Osteoblast (primary cell): Measurements from ENCODE around the gene DENND2A. TPM values are rescaled to one million over a fixed set of nuclear protein-coding genes. Genes with fewer than 3 reads are reported as not detected.

ENCODE experiments used
- DNase-seq: peaks from one replicate; pipeline ENCODE4 v3.0.0; 2011; ENCODE audit warnings: low spot score, mixed read lengths; ENCODE audit not compliant: insufficient read length; ENCODE audit errors: missing footprints
- H2AFZ ChIP-seq: 2 replicates; pipeline ENCODE4 v1.6.0; 2011; ENCODE audit warnings: mild to moderate bottlenecking, low read length
- H3K27ac ChIP-seq: 2 replicates; pipeline ENCODE4 v1.5.1; 2011; ENCODE audit warnings: mild to moderate bottlenecking, low read depth, low read length, moderate library complexity
- H3K27me3 ChIP-seq: 2 replicates; pipeline ENCODE4 v1.6.0; 2012; ENCODE audit warnings: mild to moderate bottlenecking, control low read depth, inconsistent platforms, low read length, moderate library complexity; ENCODE audit not compliant: insufficient read depth
- H3K36me3 ChIP-seq: 2 replicates; pipeline ENCODE4 v1.5.1; 2011; ENCODE audit warnings: mild to moderate bottlenecking, low read length, control low read depth, moderate library complexity; ENCODE audit not compliant: insufficient read depth
- H3K4me1 ChIP-seq: 2 replicates; pipeline ENCODE4 v1.5.1; 2011; ENCODE audit warnings: mild to moderate bottlenecking, low read length, control low read depth, moderate library complexity; ENCODE audit not compliant: insufficient read depth
- H3K4me2 ChIP-seq: 2 replicates; pipeline ENCODE4 v1.6.0; 2011; ENCODE audit warnings: mild to moderate bottlenecking, low read length; ENCODE audit not compliant: insufficient read depth
- H3K4me3 ChIP-seq: fragments of 200-600 bp; sonication (generic); 3 replicates; pipeline ENCODE4 v1.5.1; 2012; ENCODE audit warnings: mild to moderate bottlenecking, low read length, inconsistent platforms; ENCODE audit not compliant: insufficient read depth
- H3K79me2 ChIP-seq: 2 replicates; pipeline ENCODE4 v1.6.0; 2012; ENCODE audit warnings: mild to moderate bottlenecking, low read length, control low read depth, inconsistent platforms; ENCODE audit not compliant: insufficient read depth
- H3K9me3 ChIP-seq: 2 replicates; pipeline ENCODE4 v1.5.1; 2011; ENCODE audit warnings: low read depth, low read length, control low read depth
- H4K20me1 ChIP-seq: 2 replicates; pipeline ENCODE4 v1.6.0; 2012; ENCODE audit warnings: mild to moderate bottlenecking, low read length, control low read depth; ENCODE audit not compliant: insufficient read depth
- total RNA-seq: library from RNA; depleted of rRNA; stranded (reverse); fragments of >200 nt; gene quantifications from 2 replicates; pipeline ENCODE4 v1.2.3, GENCODE V29; 2012
- TF ChIP-seq, protein P1 (sequence below): IDR thresholded peaks from 2 replicates; pipeline ENCODE4 v1.5.1; 2011; ENCODE audit warnings: mild to moderate bottlenecking, low read depth, low read length, moderate library complexity; ENCODE audit errors: extremely low read depth

DENND2A gene, protein sequence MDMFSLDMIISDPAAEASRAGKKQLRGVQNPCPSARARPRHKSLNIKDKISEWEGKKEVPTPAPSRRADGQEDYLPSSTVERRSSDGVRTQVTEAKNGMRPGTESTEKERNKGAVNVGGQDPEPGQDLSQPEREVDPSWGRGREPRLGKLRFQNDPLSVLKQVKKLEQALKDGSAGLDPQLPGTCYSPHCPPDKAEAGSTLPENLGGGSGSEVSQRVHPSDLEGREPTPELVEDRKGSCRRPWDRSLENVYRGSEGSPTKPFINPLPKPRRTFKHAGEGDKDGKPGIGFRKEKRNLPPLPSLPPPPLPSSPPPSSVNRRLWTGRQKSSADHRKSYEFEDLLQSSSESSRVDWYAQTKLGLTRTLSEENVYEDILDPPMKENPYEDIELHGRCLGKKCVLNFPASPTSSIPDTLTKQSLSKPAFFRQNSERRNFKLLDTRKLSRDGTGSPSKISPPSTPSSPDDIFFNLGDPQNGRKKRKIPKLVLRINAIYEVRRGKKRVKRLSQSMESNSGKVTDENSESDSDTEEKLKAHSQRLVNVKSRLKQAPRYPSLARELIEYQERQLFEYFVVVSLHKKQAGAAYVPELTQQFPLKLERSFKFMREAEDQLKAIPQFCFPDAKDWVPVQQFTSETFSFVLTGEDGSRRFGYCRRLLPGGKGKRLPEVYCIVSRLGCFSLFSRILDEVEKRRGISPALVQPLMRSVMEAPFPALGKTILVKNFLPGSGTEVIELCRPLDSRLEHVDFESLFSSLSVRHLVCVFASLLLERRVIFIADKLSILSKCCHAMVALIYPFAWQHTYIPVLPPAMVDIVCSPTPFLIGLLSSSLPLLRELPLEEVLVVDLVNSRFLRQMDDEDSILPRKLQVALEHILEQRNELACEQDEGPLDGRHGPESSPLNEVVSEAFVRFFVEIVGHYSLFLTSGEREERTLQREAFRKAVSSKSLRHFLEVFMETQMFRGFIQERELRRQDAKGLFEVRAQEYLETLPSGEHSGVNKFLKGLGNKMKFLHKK
- total RNA-seq, result 0.36 and 0.59 TPM in 2 replicates

DNA sequence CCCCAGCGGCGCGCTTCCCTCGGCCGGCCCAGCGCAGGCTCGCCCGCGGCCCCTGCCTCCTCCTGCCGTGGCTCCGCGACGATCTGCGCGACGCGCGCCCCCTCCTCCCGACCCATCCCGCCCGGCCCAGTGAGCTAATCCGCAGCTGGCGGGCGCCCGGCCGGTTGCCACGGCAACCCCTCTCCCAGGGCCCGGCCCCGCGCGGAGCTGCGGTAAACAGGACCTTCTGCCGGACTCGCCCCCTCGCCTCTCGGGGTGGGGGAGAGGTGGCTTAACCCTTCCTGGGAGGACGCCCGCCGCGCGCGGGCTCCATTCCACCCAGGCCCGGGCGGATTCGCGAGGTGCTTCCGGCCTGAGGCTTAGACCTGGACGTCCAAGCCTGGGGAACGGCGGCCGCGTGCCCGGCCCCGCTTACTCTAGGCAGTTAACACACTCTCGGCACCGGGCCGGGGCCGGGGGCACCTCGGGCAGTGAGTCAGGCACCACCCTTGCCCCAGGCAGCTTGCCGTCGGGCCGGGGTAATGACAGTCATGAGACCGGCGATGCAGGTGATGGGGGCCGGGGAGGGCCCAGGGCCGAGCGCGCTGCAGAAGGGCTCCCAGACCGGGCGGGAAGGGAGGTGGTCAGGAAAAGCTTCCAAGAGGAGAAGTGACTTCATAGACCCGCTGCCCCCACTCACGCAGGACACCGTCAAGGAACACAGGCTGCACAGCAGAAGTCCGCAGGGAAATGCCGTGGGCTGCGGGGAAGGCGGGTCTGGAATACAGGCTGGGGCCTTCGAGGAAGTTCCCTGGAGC is at the start of gene DENND2A:
DENND2A (minus strand) TSS at position 87 of the 797 bp plus-strand sequence. CDS start 38,416 bp downstream, outside the sequence.
- no peak within 1 kb of the TSS for H3K27ac ChIP-seq
- peak; percentile 93 for DNase-seq

DNA sequence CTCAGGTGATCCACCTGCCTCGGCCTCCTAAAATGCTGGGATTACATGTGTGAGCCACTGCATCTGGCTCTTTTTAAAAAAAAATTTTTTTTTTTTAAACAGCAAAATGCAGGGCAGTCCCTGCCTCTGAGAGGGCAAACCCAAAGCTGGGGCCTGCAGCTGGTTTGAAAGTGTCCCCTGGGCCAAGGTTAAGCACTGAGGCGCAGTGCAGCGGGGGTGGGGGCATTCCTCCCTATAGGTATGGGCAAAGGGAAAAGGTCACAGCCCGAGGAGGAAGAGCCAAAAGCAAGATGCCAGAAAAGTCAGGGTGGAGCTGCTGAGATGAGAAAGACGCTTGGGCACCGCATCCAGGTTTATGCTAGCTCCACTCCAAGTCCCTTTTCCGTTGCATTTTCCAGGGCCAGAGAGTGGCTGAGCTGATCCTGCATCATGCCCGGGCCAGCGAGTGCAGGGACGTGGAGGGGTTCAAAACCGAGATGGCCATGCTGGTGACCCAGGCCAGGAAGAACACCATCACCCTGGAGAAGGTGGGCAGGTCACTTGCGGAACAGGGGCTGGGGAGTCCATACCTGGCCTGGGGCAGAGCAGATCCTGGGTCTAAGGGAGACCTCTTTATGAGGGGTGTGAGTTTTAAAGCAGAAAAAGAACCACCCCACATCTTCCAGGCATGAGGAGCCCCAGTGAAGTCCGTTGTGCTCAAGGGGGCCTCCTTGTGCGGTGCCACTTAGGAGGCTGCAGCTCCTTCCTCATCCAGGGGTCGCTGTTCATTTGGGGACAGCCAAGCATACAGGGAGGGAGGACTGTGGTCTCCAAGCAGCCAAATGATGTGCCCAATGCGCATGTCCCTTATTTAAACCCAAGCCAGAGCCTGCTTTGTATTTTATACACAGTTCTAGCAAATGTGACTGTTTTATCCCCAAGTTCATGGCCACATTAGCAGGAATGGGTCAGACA is 48.9 kb upstream of the DENND2A start:
- TF ChIP-seq, protein P1, sequence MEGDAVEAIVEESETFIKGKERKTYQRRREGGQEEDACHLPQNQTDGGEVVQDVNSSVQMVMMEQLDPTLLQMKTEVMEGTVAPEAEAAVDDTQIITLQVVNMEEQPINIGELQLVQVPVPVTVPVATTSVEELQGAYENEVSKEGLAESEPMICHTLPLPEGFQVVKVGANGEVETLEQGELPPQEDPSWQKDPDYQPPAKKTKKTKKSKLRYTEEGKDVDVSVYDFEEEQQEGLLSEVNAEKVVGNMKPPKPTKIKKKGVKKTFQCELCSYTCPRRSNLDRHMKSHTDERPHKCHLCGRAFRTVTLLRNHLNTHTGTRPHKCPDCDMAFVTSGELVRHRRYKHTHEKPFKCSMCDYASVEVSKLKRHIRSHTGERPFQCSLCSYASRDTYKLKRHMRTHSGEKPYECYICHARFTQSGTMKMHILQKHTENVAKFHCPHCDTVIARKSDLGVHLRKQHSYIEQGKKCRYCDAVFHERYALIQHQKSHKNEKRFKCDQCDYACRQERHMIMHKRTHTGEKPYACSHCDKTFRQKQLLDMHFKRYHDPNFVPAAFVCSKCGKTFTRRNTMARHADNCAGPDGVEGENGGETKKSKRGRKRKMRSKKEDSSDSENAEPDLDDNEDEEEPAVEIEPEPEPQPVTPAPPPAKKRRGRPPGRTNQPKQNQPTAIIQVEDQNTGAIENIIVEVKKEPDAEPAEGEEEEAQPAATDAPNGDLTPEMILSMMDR, result no peak
- Histone ChIP-seq H3K4me1 (no peaks in the 10 kb centered on the region), H2AFZ (no peak overlapping the region), H3K4me3 (no peak overlapping the region), H3K27ac (no peak overlapping the region), H3K79me2 (no peaks in the 10 kb centered on the region), H3K27me3 (no peaks in the 10 kb centered on the region), H4K20me1 (no peaks in the 10 kb centered on the region), H3K36me3 (peaks cover 4% of the 10 kb centered on the region), H3K4me2 (no peak overlapping the region), H3K9me3 (no peaks in the 10 kb centered on the region)
- no peak for DNase-seq

More for the DNA sequence above, at the start of gene DENND2A:
- Histone ChIP-seq H3K27me3 (peaks cover 40% of the 10 kb centered on the region), H3K79me2 (no peaks in the 10 kb centered on the region), H3K9me3 (no peaks in the 10 kb centered on the region), H3K4me3 (peak within 1 kb of the TSS; percentile 61), H2AFZ (no peak within 1 kb of the TSS), H3K36me3 (no peaks in the 10 kb centered on the region), H3K4me2 (peak within 1 kb of the TSS; percentile 74), H3K4me1 (peaks cover 8% of the 10 kb centered on the region), H4K20me1 (no peaks in the 10 kb centered on the region)
- TF ChIP-seq, protein P1, result no peak

DNA sequence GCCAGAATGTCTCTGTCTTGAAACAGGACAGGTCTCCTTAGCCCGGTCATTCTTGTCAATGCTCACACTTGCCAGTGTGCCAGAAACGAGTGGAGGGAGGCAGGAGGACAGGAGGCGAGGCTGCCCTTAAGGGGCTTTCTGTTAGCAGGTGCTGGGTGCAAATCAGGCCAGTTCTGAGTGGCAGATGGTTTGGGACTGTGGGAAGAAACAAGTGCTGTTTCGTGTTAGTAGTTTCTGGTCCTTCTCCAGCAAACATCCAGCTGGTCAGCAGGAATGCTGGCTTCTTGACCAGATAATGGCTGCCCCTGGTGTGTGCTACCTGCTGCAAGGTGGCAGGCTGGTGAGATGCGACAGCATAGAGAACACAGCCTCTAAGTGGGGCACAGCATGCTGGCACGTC is 47.7 kb upstream of the DENND2A start:
- Histone ChIP-seq H3K4me1 (no peaks in the 10 kb centered on the region), H3K27ac (no peak overlapping the region)

More for the DNA sequence above, 47.7 kb upstream of the DENND2A start:
- no peaks in the 10 kb centered on the region for H4K20me1 ChIP-seq
- no peaks in the 10 kb centered on the region for H3K79me2 ChIP-seq
- peaks cover 4% of the 10 kb centered on the region for H3K36me3 ChIP-seq
- no peaks in the 10 kb centered on the region for H3K27me3 ChIP-seq
- no peak for DNase-seq
- H2AFZ ChIP-seq, result no peak overlapping the region
- no peak overlapping the region for H3K4me2 ChIP-seq
- TF ChIP-seq, protein P1, result no peak
- no peak overlapping the region for H3K4me3 ChIP-seq
- no peaks in the 10 kb centered on the region for H3K9me3 ChIP-seq
